ENCODE results near the gene INO80E. TPM values are rescaled to one million over a fixed set of nuclear protein-coding genes. Genes with fewer than 3 reads are reported as not detected.

The INO80E gene
- total RNA-seq, 3 donors from 2014 or later (not counting 1 experiment from before 2014, with no cell fraction given): 75.0 to 107 (median 99.5) TPM

GRCh38 chr16:29977063-29977825 lies 18.8 kb upstream of the INO80E start:
- H3K9me3 ChIP-seq (ENCODE audit: control insufficient read depth, insufficient read depth, low read length): no peaks in the 10 kb centered on the region
- no peak for TF ChIP-seq CTCF (IDR thresholded peaks at IDR 0.05)
- Mint-ChIP-seq H3K36me3 (peaks cover 8% of the 10 kb centered on the region), H3K4me1 (peaks cover 26 to 52% of the 10 kb centered on the region in 2 donors), H3K27ac (peak overlapping the region; percentile 64 to 96), H3K4me3 (no peak overlapping the region), H3K9me3 (no peaks in the 10 kb centered on the region), H3K27me3 (ENCODE audit: low read depth in 2 of 2) (no peaks in the 10 kb centered on the region)
- intact Hi-C loops (cut with micrococcal nuclease): no loop called here
- no peak overlapping the region for H3K4me3 ChIP-seq (ENCODE audit: low read length)
- ATAC-seq: no peak
- DNase-seq: no peak
- H3K27me3 ChIP-seq (ENCODE audit: control insufficient read depth, insufficient read depth, low read length): no peaks in the 10 kb centered on the region
- H3K4me1 ChIP-seq (ENCODE audit: control insufficient read depth, insufficient read depth, low read length): peaks cover 30% of the 10 kb centered on the region
- 98% methylated on average over 7 of the region's 9 CpGs for WGBS (ENCODE audit: insufficient coverage)
- H3K36me3 ChIP-seq (ENCODE audit: control insufficient read depth, insufficient read depth, low read length): peaks cover 37% of the 10 kb centered on the region
- no peak overlapping the region for H3K27ac ChIP-seq (ENCODE audit: low read length)

GRCh38 chr16:29978081-29978480 lies 18.0 kb upstream of the INO80E start:
- 98% methylated on average over 9 of the region's 9 CpGs for WGBS (ENCODE audit: insufficient coverage)

GRCh38 chr16:29978564-29979270 lies 17.3 kb upstream of the INO80E start:
- ATAC-seq: no peak
- no peak for DNase-seq
- 95% methylated on average over 7 of the region's 9 CpGs for WGBS (ENCODE audit: insufficient coverage)
- Histone ChIP-seq H3K9me3 (ENCODE audit: control insufficient read depth, insufficient read depth, low read length) (no peaks in the 10 kb centered on the region), H3K4me3 (ENCODE audit: low read length) (no peak overlapping the region), H3K4me1 (ENCODE audit: control insufficient read depth, insufficient read depth, low read length) (peaks cover 25% of the 10 kb centered on the region), H3K36me3 (ENCODE audit: control insufficient read depth, insufficient read depth, low read length) (peaks cover 52% of the 10 kb centered on the region), H3K27me3 (ENCODE audit: control insufficient read depth, insufficient read depth, low read length) (no peaks in the 10 kb centered on the region), H3K27ac (ENCODE audit: low read length) (no peak overlapping the region)
- peaks cover 26 to 40% of the 10 kb centered on the region in 2 donors for H3K4me1 Mint-ChIP-seq
- H3K4me3 Mint-ChIP-seq: no peak overlapping the region
- H3K27ac Mint-ChIP-seq: no peak overlapping the region
- no peaks in the 10 kb centered on the region for H3K27me3 Mint-ChIP-seq (ENCODE audit: low read depth in 2 of 2)
- no peak for TF ChIP-seq CTCF (IDR thresholded peaks at IDR 0.05)
- intact Hi-C loops (cut with micrococcal nuclease): no loop called here
- no peaks in the 10 kb centered on the region for H3K9me3 Mint-ChIP-seq
- H3K36me3 Mint-ChIP-seq: peaks cover 8% of the 10 kb centered on the region

More at GRCh38 chr16:29978081-29978480, 18.0 kb upstream of the INO80E start:
- no peaks in the 10 kb centered on the region for H3K27me3 ChIP-seq (ENCODE audit: control insufficient read depth, insufficient read depth, low read length)
- peaks cover 28% of the 10 kb centered on the region for H3K4me1 ChIP-seq (ENCODE audit: control insufficient read depth, insufficient read depth, low read length)
- Mint-ChIP-seq H3K4me1 (peaks cover 26 to 46% of the 10 kb centered on the region in 2 donors), H3K27me3 (ENCODE audit: low read depth in 2 of 2) (no peaks in the 10 kb centered on the region), H3K4me3 (no peak overlapping the region), H3K9me3 (no peaks in the 10 kb centered on the region), H3K36me3 (peaks cover 8% of the 10 kb centered on the region), H3K27ac (no peak overlapping the region)
- no peak for TF ChIP-seq CTCF (IDR thresholded peaks at IDR 0.05)
- peaks cover 46% of the 10 kb centered on the region for H3K36me3 ChIP-seq (ENCODE audit: control insufficient read depth, insufficient read depth, low read length)
- no peak overlapping the region for H3K4me3 ChIP-seq (ENCODE audit: low read length)
- no peaks in the 10 kb centered on the region for H3K9me3 ChIP-seq (ENCODE audit: control insufficient read depth, insufficient read depth, low read length)
- DNase-seq: no peak
- intact Hi-C loops (cut with micrococcal nuclease): no loop called here
- H3K27ac ChIP-seq (ENCODE audit: low read length): no peak overlapping the region
- ATAC-seq: no peak
